HK-2 (cell line): ENCODE measurements around the gene CSF1R.

Experiments
- DNase-seq: peaks from one replicate; pipeline ENCODE4 v3.0.0-alpha.2; 2018; ENCODE audit not compliant: unreplicated experiment

CSF1R gene

DNA sequence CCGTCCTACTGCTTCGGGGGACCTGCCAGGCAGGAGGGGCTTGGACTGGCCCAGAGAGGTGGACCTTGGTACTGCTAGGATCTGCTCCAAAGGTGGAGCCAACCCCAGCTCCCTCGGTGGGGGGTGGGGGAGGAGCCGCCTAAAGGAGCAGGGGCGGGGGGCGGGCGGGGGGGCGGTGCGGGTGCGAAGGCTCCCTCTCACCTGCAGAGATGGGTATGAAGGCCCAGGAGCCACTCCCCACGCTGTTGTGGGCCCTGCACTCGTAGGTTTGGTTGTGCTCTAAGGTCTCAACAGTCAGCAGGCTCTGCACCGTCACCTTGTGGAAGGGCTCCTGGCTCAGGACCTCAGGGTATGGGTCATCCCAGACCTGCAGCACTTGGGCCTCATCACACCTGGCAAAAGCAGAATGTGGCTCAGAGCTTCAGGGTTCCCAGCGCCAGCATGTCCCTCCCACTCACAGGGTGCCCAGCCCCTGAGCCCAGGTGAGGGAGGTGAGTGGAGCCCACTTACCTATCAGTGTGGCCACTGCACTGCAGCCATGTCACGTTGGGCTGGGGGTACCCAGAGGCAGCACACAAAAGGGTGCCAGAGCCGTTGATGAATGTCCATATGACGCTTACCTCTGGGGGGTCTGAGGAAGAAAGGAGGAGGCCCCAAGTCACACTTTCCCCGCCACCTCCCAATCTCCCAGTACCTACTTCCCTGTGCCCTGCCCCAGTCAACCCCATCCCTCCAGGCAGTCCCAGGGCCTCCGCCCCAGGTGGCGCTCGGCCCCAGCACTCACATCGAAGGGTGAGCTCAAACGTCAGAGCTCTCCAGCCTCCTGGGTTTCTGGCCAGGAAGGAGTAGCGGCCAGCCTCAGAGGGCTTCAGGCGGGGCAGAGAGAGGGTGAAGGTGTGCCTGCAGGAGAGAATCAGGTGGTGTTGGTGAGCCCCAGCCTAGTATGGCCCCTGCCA lies 16.4 kb downstream of the CSF1R start:
- DNase-seq: no peak

DNA sequence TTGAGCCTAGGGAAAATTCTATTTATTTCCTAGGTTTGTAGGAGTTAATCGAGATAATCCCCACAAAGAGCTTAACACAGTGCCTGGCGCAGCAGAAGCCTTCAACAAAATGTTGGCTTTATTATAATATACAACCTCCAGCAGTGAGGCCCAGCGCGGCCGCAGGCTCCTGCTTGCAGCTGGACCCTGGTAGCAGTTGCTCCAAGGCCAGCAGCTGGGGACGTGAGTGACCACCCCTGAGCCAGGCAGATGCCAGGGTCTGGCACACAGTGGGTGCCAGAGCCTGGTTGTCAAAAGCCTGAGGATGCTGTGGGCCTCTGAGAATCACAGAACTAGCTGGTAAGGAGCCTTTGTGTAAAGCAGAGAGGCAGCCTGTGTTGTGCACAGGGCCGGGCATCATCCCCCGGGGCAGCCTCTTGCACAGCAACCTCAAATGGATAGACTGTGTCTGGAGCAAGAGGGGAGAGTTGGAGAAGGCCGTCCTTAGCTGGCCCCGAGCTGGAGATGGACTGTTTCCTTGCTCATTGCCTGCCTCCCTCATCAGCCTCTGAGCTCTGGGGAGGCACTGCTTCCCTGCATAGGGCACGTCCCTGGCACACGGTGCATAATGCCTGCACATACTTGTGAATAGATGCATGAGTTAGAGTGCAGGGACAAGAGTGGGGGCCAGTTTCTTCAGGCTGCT lies 17.3 kb downstream of the CSF1R start:
- no peak for DNase-seq

DNA sequence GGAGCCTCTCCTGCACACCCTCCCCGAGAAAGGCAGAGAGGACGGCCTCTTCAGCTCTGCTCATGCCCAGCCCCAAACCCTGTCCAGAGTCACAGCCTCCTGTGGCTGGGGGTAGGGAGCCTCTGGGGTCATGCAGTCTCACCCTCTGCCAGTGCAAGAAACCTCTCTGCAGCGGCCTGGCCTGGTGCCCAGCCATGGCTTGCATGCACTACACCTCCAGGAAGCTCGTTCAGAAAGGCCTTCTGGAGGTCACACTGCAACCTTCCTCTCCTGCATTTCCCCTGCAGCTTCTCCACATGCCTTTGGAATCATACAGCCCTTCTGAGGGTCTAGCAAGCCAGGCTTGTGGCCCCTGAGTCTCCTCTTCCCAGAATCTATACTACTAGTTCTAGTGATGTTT lies 17.9 kb downstream of the CSF1R start:
- no peak for DNase-seq

DNA sequence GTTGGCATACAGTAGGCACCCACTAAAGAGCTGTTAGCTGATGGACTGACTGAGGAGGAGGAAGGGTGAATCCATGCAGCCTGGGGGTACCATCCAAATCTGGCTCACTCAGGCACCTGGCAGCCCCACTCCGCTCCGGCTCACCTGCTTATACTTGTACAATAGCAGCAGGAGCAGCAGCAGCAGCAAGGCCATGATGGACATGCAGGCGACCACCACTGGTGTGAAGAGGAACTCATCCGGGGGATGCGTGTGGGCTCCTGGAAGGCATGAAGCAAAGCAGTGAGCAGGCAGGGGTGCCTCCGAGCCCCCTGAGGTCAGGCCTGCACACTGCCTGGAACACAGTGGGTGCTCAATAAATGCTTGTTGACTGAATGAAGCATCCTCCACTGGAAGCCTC lies 18.3 kb downstream of the CSF1R start:
- DNase-seq: no peak

DNA sequence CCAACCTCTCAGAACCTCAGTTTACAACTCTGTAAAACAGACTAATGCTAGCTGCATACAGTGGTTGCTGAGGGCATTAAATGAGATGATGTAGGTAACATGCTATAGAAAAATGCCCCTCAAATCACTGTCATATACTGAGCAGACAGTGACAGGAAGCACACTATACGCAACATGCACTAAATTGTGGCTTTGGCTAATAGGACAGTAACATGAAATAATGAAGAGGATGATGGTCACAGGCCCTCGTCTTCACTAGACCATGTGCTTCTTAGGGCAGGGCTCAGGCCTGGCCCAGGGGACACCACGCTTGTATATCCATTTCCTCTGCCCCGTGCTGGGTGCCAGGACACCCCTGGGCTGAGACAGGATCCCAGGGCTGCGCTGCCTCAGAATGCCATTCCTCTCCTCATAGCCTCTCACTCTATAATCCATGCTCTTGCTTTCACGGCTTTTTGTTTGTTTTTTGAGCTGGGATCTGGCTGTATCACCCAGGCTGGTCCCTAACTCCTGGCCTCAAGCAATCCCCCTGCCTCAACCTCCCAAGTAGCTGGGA lies 18.9 kb downstream of the CSF1R start:
- no peak for DNase-seq

DNA sequence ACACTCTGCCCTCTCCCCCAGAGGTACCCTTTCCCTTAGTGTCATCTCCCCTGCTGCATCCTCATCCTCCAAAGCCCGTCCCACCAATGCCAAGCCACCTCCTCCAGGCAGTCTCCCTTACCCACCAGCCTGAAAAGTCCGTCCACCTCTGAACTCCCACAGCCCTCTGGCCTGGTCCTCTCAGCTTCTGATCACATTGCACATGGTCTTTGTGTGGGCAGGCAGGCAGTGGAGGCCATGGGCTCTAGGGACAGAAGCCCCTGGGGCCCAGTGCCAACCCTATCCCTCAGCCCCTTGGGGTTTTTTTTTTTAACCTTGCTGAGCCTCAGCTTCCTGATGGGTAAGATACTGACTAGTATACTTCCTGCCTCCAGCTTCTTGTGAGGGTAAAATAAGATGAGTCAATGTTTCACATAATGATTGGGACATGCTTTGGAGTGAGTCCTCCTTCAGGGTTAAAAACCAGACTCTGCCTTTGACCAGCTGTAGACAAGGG lies 19.4 kb downstream of the CSF1R start:
- no peak for DNase-seq

DNA sequence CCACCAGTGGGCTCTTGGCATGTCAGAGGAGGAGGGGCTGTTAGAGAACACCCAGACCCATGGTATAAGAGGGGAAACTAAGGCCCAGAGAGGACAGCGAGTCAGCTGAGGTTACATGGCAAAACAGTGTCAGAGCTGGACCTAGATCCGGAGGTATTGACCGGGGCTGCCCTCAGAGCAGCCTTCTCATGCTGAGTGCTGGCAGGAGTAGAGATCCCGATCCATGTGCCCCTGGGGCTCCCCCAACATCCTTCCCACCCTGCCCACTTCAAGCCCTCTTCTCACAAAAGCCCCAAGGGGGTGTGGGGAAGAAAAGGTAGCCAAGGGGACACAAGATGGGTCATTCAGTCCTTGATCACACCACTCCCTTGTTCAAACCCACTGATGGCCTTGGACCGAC lies 19.9 kb downstream of the CSF1R start:
- DNase-seq: no peak

DNA sequence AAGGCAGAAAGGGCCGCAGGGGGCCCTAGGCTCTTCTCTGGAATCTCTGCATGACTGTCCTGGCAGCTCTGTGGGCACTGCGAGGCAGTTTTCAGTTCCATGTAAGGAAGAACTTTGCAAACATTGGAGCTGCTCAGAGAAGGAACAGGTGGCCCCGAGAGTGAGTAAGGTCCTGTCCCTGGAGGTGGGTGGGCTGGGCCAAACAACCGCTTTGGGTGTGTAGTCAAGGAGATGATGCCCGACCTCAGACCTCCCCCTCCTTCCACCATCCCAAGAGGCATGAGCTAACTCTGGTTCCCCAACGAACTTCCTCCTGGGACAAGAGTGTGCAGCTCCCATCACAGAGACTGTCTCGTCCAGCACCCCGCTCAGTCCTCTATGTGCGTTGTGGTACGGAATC lies 20.5 kb downstream of the CSF1R start:
- no peak for DNase-seq

DNA sequence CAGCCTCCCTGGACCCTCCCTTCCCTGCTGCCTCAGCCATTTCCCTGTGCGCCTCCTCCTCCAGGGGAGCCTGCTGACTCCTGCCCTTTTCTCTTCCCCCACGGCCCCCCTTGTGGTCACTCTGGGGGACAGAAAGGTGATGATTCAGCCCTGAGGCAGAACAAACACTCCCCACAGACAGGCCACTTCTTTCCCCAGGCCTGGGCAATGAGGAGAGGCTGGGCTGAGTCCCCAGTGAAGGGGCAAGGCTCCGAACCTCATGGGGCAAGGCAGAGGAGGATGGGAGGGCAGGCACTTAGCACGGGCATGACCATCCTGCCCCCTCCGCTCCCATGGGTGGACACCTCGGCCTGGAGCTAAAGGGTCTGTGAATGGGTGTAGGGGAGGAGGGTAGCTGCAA lies 21.0 kb downstream of the CSF1R start:
- peak; percentile 41 for DNase-seq

DNA sequence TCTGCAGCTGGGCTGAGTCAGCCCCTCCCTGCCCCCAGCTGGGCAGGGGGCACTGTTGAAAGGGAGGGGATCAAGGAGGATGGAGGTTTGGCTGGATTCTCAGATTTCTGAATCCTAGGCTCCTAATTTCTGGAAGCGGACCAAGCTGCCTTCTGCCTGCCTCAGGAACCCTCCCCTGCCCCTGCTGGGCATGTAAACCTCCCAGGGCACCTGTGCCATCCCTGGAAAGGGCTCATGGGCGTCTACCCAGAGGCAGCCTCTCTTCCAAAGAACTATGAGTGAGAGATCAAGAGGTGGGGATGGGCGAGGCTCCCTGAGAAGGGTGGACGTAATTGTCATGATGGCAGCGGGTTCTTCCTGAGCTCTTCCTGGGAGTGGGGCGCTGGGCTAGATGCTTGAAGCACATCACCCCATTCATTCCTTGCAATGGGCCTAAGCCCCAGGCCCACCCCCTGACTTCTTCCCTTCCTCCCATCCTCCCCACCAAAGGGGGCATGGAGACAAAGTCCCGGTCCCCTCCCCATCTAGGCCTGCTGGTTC lies 21.6 kb downstream of the CSF1R start:
- DNase-seq: no peak

DNA sequence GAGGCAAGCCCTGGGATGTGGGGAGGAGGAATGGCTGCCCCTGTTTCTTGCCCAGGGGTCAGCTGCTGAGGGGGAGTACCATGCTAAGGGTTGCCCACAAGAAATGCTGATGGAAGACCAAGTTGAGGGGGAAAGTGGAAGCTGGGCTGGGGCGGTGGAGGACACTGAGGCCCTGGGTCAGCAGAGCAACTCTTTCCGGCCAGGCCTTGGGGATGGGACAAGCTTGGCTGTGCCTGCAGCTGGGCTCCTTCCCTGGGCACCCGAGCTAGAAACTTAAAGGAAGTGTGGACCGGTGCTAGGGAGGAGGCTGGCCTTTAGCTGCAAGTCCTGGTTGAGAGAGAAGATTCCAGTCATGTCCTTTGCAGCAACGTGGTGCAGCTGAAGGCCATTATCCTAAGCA lies 22.7 kb downstream of the CSF1R start:
- DNase-seq: no peak

DNA sequence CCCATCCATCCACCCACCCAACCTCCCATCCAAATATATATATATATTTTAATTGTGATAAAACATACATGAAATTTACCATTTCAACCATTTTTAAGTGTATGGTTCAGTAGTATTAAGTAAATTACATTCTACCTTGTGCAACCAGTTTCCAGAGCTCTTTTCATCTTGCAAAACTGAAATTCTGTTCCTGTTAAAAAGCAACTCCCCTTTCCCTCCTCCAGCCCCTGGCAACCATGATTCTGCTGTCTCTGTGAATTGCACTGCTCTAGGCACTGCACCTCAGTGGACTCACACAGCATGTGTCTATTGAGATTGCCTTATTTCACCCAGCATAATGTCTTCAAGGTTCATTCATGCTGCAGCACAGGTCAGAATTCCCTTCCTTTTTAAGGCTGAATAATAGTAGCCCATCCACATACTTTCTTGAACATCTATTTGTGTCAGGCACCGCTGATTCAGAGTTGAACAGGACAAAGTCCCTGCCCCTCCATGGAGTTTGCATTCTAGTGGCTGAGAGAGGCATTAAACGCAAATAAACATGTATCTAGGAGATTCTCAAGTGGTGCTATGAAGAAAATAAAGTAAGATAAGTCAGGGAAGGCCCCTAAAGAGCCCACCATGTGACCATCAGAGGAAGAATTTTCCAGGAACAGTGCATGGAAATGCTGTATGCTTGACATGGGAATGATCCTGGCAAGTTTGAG lies 24.0 kb downstream of the CSF1R start:
- DNase-seq: no peak

DNA sequence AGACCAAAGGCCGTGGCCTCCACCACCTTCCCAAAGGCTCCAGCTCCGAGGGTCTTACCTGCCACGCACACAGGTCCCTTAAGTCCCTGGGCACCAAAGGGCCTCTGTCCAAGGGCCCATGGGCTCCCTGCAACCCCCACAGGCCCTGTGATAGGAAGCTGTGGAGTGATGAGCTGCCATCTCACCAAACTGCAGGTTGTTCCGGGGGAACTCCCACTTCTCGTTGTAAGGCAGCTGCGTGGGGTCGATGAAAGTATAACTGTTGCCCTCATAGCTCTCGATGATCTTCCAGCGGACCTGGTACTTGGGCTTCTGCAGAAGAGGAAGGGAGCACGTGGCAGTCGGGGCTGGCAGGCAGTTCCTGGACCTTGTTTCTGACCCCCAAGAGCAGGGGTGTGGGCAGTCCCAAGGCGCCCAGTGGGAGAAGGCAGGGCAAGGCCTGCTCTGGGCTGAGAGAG lies 24.8 kb downstream of the CSF1R start:
- DNase-seq: no peak

DNA sequence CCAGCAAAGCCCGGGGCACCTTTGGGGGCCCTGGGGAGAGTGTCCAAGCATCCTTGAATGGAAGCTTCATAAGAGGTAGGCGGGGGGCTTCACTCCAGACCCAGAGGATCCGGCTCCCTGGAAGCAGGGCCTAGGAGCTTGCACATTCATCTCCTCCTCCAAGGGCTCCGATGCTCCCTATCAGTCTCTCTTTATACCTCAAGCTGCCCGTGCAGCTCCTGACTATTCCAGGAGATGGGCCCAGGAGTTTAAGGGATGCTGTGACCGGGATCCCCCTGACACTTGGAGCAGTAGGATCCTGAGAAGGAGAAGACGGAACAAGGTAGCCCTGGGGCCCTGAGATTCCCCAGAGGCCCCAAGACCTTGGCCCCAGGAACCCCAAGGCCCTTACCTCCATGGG lies 25.9 kb downstream of the CSF1R start:
- DNase-seq: no peak

DNA sequence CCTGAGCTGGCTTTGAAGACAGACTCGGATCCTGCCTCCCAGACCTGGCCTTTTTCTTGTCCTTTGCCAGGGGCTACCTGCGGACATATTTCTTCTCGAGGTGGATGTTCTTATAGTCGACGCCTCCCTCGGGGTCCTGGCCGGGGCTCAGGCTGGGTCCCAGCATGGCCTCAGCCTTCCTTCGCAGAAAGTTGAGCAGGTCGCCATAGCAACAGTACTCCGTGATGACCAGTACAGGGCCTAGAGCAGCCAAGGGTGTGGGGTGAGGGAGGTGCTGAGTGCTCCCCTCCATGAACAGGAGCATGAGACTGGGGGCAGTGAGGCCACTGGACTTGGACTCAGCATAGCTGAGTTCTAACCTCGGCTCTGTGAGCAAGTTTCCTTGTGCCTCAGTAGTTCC lies 26.7 kb downstream of the CSF1R start:
- no peak for DNase-seq

DNA sequence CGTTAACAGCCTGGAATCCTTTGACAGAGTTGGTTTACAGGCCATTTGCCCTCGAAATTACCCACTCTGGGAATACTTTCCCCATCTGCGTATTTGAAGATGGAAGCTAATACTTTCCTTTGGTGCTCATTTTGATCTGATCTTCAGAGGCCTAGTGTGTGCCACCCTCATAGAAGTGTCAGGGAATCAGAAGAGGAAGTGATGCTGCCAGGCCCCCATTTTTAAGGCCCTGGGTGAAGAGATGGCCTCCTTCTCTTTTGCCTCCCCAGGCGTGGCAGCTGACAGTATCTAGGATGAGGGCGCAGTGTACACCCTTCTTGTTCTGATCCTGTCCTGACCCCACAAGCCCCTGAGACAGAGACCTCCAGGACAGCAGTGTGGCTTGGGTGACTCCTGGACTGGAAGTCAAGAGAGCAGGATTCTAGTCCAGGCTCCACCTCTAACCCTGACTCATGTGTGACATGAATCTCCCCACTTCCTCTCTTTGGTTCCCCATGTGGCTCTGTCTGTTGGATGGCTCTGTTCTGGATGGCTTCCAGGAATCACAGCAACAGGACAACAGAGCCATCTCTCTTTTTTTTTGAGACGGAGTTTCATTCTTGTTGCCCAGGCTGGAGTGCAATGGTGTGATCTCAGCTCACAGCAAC lies 27.8 kb downstream of the CSF1R start:
- peak; percentile 51 for DNase-seq

DNA sequence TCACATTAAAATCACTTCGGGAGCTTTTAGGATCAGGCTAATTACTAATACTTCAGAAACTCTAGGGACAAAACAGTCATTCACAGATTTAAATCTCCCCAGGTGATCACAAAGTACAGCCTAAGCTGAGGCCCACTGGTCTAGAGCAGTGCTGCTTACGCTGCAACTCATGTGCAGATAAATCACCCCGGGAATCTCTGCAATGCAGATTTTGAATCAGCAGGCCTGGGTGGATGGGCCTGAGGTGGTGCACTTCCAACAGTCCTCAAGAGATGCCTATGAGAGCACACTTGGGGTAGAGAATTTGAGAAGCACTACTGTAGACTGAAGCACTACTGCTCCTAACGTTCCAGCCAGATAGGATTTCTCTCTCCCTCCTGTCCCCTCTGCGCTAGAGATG lies 28.4 kb downstream of the CSF1R start:
- no peak for DNase-seq

DNA sequence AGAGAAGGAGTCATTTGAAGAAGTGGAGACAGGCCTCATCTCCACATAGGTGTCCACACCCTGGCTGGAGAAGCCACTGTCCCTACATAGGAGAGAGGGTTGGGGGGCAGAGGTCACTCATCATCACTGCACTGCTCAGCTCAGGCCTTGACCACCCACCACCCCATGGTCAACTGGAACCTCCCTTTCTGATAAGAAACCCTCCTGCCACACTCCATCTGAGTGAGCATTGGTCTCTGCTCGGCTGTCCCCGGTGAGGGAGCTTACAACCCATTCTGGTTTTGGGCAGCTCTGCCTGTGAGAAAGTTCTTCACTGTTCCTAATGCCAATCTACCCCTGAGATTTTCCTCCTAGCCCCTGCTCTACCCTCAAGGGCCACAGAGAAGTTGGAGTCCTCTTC lies 28.8 kb downstream of the CSF1R start:
- no peak for DNase-seq

DNA sequence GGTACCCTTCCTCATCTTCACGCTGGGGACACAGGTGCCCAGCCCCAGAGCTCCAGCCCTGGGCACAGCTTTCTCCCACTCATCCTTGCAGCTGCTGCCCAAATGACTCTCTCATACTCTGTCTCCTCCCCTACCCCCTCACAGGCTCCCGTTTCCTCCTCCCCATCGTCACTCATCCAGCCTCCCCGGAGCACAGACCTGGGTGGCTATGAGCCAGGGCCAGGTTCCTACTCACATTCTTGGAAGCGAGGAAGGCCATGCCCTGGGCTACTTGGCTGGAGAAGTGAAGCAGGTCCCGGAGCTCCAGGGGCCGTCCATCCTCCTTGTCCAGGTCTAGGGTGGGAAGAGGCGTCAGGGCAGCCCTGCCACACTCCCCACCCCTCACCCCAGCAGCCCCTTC lies 29.3 kb downstream of the CSF1R start:
- no peak for DNase-seq

DNA sequence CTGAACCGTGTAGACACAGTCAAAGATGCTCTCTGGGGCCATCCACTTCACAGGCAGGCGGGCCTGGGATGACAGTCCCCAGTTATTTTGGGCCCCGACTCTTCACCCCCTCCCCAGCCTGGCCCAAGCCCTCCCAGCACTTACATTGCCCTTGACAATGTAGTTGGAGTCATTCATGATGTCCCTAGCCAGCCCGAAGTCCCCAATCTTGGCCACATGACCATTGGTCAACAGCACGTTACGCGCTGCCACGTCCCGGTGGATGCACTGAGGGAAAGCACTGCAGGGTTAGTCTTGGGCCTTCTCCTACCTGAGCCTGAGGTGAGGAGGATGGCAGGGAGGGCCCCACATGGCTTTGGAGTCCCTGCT lies 30.3 kb downstream of the CSF1R start:
- no peak for DNase-seq

DNA sequence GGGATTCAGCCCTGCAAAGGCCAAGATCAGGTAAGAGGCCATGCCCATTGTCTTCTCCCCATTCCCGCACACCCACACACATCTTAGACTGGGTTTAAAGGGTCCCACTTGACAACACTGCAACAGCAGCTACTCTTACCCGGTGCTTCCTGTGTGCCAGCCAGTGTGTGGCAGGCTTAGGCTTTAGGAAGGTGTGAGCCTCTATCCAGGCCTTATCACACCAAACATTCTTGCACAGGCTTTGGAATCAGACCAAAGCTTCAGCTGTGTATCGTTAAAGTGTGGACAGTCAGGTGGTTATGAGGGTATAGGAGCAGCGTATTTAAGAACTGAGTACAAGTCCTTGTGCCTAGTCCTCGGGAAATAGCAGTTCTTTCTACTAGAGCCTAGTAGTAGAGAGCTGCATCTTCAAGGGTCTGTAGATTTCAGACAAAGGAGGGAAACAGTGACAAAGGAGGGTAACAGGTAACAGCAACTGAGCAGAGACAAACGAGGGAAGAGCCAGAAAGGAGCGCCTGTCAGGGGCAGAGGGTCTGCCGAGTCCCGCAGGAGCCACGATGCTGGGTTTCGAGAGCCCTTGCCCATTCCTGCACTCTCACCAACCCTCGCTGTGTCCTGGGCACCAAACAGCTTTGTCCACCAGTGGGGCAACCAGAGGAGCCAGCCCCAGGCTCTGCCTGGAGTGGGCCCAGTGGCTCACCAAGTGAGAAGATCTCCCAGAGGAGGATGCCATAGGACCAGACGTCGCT lies 30.9 kb downstream of the CSF1R start:
- DNase-seq: no peak
